Spinal cord (tissue), 10 donors: ENCODE data around the gene IL12RB2. TPM values are rescaled to one million over a fixed set of nuclear protein-coding genes. Genes with fewer than 3 reads are reported as not detected.

Experiments
- DNase-seq, 6 donors: peaks; one replicate each; pipeline versions ENCODE4 v3.0.0 to v3.0.0-alpha.2; 2013 to 2015; ENCODE audit warnings: low spot score in 6 of 6, low read depth in 4 of 6
- H3K27ac ChIP-seq: one replicate; pipeline ENCODE4 v1.5.1; 2013; ENCODE audit warnings: low read depth, low read length, control low read depth
- H3K27me3 ChIP-seq: one replicate; pipeline ENCODE4 v1.6.1; 2013; ENCODE audit warnings: low read length; ENCODE audit not compliant: control insufficient read depth, insufficient read depth
- H3K36me3 ChIP-seq: one replicate; pipeline ENCODE4 v1.6.1; 2013; ENCODE audit warnings: low read length; ENCODE audit not compliant: control insufficient read depth, insufficient read depth
- H3K4me1 ChIP-seq: one replicate; pipeline ENCODE4 v1.6.1; 2013; ENCODE audit warnings: low read length; ENCODE audit not compliant: control insufficient read depth, insufficient read depth
- H3K4me3 ChIP-seq: one replicate; pipeline ENCODE4 v1.5.1; 2013; ENCODE audit warnings: low read depth, low read length, control low read depth
- H3K9me3 ChIP-seq: one replicate; pipeline ENCODE4 v1.6.1; 2013; ENCODE audit warnings: low read length; ENCODE audit not compliant: control insufficient read depth, insufficient read depth
- WGBS: methylation state at CpG from one replicate; pipeline ENCODE4 v1.1.5; 2013; ENCODE audit warnings: missing lambda C conversion rate; ENCODE audit not compliant: insufficient coverage; 5-methylcytosine and 5-hydroxymethylcytosine counted together
- polyA plus RNA-seq, 2 donors: library from polyadenylated mRNA; unstranded; fragments of 120-200 nt; gene quantifications; one replicate each; pipeline ENCODE4 v1.2.1, GENCODE V29; 2013; ENCODE audit not compliant: insufficient read length in 2 of 2
- total RNA-seq, 2 donors: library from RNA; depleted of rRNA in 1 of 2; stranded (reverse); fragments of 120-200 nt in 1 of 2; fragments of >200 nt in 1 of 2; gene quantifications; one replicate each; pipeline versions ENCODE4 v1.2.3 to v1.2.4, GENCODE V29; 2013 to 2014
- donor health status: healthy.

Gene IL12RB2
- total and polyA plus RNA-seq, 4 donors: 0.66 to 2.5 (median 0.97) TPM

GRCh38 chr1:67367370-67368045, 59.8 kb downstream of the IL12RB2 start:
- 70% methylated on average over 3 of the region's 8 CpGs for WGBS
- DNase-seq: peak in 2 of 6 donors; percentile 51 to 57
- Histone ChIP-seq H3K27ac (no peak overlapping the region), H3K27me3 (no peaks in the 10 kb centered on the region), H3K4me1 (no peaks in the 10 kb centered on the region), H3K9me3 (no peaks in the 10 kb centered on the region), H3K36me3 (no peaks in the 10 kb centered on the region), H3K4me3 (no peak overlapping the region)

DNA sequence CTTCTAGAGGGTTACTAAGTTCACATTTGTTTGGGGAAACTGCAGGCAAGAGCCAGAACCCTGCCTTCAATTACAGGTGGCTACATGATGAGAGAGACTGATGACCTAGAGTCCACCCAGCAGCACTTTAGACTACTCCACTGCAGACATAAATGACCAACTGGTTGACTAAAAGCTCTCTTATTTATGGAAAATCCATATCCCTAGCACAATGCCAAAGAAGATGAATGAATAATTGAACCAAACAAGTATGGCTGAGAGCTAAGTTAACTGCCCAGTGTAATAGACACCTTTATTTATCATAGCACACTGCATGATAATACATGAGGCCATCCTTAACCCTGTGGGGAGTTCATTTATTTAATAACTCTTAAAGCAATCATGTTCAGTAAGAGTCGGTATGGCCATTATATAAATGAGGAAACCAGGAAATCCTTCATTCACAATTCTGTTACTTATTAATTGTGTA, 60.4 kb downstream of the IL12RB2 start:
- no peak overlapping the region for H3K4me3 ChIP-seq
- DNase-seq: peak in 1 of 6 donors; percentile 34
- no peaks in the 10 kb centered on the region for H3K27me3 ChIP-seq
- H3K4me1 ChIP-seq: no peaks in the 10 kb centered on the region
- H3K36me3 ChIP-seq: no peaks in the 10 kb centered on the region
- no peaks in the 10 kb centered on the region for H3K9me3 ChIP-seq
- WGBS: no CpG with 5 or more reads among the region's 1 CpG
- no peak overlapping the region for H3K27ac ChIP-seq

GRCh38 chr1:67371043-67371442, 63.4 kb downstream of the IL12RB2 start:
- no peak overlapping the region for H3K27ac ChIP-seq
- no peaks in the 10 kb centered on the region for H3K36me3 ChIP-seq
- DNase-seq: no peak
- 75% methylated on average over 1 of the region's 2 CpGs for WGBS
- H3K4me3 ChIP-seq: no peak overlapping the region
- no peaks in the 10 kb centered on the region for H3K27me3 ChIP-seq
- no peaks in the 10 kb centered on the region for H3K4me1 ChIP-seq
- H3K9me3 ChIP-seq: no peaks in the 10 kb centered on the region

DNA sequence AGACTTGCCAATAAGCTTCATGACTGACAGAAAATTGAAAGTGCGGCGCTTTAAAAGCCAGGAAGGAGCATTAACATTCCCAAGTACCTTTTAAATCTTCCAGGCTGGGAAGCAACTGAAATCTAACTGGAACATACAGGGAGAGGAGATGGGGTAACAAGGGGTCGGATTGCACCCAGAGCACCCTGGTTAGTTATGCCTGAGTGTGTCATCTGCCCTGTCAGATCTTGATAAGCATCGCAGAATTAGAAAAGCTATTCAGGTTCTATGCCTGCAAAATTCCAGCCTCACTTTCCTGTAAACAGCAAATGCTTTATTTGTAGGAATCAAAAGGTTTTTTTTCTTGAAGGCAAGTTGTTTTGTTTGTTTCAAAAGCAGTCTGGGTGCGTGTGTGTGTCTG, 64.0 kb downstream of the IL12RB2 start:
- WGBS: 70% methylated on average over 3 of the region's 5 CpGs
- no peaks in the 10 kb centered on the region for H3K27me3 ChIP-seq
- H3K4me1 ChIP-seq: no peaks in the 10 kb centered on the region
- H3K4me3 ChIP-seq: no peak overlapping the region
- H3K9me3 ChIP-seq: no peaks in the 10 kb centered on the region
- no peak overlapping the region for H3K27ac ChIP-seq
- H3K36me3 ChIP-seq: no peaks in the 10 kb centered on the region
- no peak for DNase-seq

- no peak overlapping the region for H3K4me3 ChIP-seq
- no peaks in the 10 kb centered on the region for H3K4me1 ChIP-seq
- H3K27ac ChIP-seq: no peak overlapping the region
- no peaks in the 10 kb centered on the region for H3K27me3 ChIP-seq
- DNase-seq: no peak
- no peaks in the 10 kb centered on the region for H3K36me3 ChIP-seq
- 80% methylated on average over 2 of the region's 3 CpGs for WGBS
- H3K9me3 ChIP-seq: no peaks in the 10 kb centered on the region
Observed at GRCh38 chr1:67372136-67372535, 64.5 kb downstream of the IL12RB2 start.

DNA sequence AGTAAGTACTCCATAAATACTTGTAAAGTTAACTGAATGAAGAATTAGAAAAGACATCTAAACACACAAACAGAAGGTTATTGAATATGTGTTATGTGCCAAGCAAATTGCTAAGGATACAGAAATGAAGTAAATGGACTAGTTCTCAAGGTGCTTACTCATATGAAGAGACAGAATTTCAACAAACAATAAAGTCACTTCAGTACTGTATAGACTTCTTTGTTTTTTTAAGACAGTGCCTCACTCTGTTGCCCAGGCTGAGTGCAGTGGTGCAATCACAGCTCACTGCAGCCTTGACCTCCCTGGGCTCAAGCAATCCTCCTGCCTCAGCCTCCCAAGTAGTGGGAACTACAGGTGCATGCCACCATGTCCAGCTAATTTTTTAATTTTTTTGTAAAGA, 65.2 kb downstream of the IL12RB2 start:
- no peak overlapping the region for H3K27ac ChIP-seq
- no peak overlapping the region for H3K4me3 ChIP-seq
- DNase-seq: no peak
- no peaks in the 10 kb centered on the region for H3K36me3 ChIP-seq
- H3K9me3 ChIP-seq: no peaks in the 10 kb centered on the region
- no peaks in the 10 kb centered on the region for H3K4me1 ChIP-seq
- H3K27me3 ChIP-seq: no peaks in the 10 kb centered on the region

GRCh38 chr1:67376381-67376780, 68.7 kb downstream of the IL12RB2 start:
- no peaks in the 10 kb centered on the region for H3K36me3 ChIP-seq
- no peak overlapping the region for H3K27ac ChIP-seq
- H3K9me3 ChIP-seq: no peaks in the 10 kb centered on the region
- H3K27me3 ChIP-seq: no peaks in the 10 kb centered on the region
- no peak for DNase-seq
- H3K4me3 ChIP-seq: no peak overlapping the region
- H3K4me1 ChIP-seq: no peaks in the 10 kb centered on the region
- WGBS: 61% methylated on average over 2 of the region's 3 CpGs

DNA sequence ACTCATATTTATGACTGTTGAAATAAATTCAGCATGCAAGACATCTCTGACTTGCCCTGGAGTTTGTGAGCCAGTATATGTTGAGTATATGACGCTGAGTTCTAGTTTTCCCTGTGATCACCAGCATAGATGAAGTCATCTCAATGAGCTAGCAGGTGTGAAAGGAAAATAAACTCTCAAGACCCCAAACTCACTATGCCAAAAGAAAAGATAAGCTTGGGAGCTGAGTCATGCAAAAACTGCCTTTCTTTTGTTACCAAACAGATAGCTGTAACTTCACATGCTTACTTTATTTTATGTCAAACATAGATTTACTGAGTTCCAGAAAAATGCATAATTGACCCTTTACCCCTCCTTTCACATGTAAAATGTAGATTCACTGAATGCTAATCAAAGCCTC, 69.6 kb downstream of the IL12RB2 start:
- Histone ChIP-seq H3K36me3 (no peaks in the 10 kb centered on the region), H3K4me1 (no peaks in the 10 kb centered on the region), H3K9me3 (no peaks in the 10 kb centered on the region), H3K27me3 (no peaks in the 10 kb centered on the region), H3K27ac (no peak overlapping the region), H3K4me3 (no peak overlapping the region)
- no peak for DNase-seq
- no CpG with 5 or more reads among the region's 1 CpG for WGBS

DNA sequence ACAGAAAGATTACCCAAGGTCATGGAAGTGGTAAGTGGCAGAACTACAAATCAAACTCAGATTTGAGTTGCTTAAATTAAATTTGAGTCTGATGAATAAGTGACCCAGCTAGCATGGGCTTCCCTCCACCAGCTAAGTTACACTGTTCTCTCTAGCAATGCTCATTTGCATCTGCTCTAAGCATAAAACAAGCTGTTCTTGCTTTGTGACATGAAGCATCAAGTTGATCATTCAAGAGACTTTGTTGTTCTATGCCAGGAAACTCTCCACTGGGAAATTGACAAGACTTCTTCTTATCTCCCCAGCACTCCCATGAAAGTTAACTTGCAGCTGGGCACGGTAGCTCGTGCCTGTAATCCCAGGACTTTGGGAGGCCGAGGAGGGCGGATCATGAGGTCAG, 73.5 kb downstream of the IL12RB2 start:
- no peak overlapping the region for H3K27ac ChIP-seq
- 82% methylated on average over 4 of the region's 4 CpGs for WGBS
- no peak for DNase-seq

DNA sequence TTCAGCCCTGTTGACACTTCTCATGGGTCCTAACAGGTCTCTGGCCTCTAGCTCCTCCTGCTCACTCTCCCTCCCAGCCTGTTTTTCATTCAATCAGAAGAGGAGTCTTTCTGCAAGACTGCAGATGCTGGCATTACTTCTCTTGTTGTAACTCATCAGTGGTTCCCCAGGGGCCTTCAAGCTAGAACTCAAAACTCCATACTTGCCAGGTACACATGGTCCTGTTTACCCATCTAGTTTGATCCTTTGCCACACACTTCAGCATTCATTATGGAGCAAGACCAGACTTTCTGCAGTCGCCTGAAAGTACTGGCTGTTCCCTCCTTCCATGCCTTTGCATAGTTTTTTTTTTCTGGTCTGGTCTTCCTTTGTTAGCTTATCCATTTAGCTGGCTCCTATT, 74.6 kb downstream of the IL12RB2 start:
- Histone ChIP-seq H3K4me1 (no peaks in the 10 kb centered on the region), H3K27ac (no peak overlapping the region), H3K4me3 (no peak overlapping the region), H3K36me3 (no peaks in the 10 kb centered on the region), H3K9me3 (peaks cover 9% of the 10 kb centered on the region), H3K27me3 (no peaks in the 10 kb centered on the region)
- WGBS: no CpG with 5 or more reads among the region's 1 CpG
- DNase-seq: no peak

More for the DNA sequence above, 73.5 kb downstream of the IL12RB2 start:
- Histone ChIP-seq H3K4me3 (no peak overlapping the region), H3K4me1 (no peaks in the 10 kb centered on the region), H3K36me3 (no peaks in the 10 kb centered on the region), H3K27me3 (no peaks in the 10 kb centered on the region), H3K9me3 (peaks cover 9% of the 10 kb centered on the region)
